K562 (cell line): ENCODE measurements around the gene C10orf105. TPM values are rescaled to one million over a fixed set of nuclear protein-coding genes. Genes with fewer than 3 reads are reported as not detected.
A peak's percentile ranks its signal among the peaks of the same experiment; 100 is the strongest.

ENCODE experiments used
- ATAC-seq: fragments of 200-7000 bp; cut with Tn5 transposase; 3 replicates; pipeline ENCODE4 v1.9.1; 2020; ENCODE audit warnings: moderate library complexity
- BruUV-seq: library from RNA; stranded (reverse); fragments of 400-500 nt; replicated peaks from 2 replicates; lab custom pipeline; 2021; lab: Mats Ljungman, UMichigan
- CTCF ChIA-PET: fragments of 300-600 bp; formaldehyde crosslinking; extraction: SDS; loops from one replicate; lab custom pipeline; 2021; ENCODE audit warnings: low intra/inter-chr PET ratio; lab: Yijun Ruan, JAX
- POLR2A ChIA-PET: fragments of 300-600, 350-650 bp; sonication (Branson Sonifier 250); formaldehyde crosslinking; extraction: SDS; loops from one replicate; lab custom pipeline; 2021; ENCODE audit warnings: antibody characterized with exemption, inconsistent platforms; lab: Yijun Ruan, JAX
- DNase-seq, 4 experiments: peaks; one replicate each; pipeline versions ENCODE4 v3.0.0 to v3.0.0-alpha.2; 2011 to 2018; ENCODE audit warnings: low spot score in 3 of 4, mixed read lengths in 3 of 4; ENCODE audit errors: extremely low read depth in 1 of 4
- FAIRE-seq: peaks from 2 replicates; lab custom pipeline; 2011; peaks lifted over from hg19 to GRCh38; lab: Jason Lieb, UNC
- H2AFZ ChIP-seq: 2 replicates; pipeline ENCODE4 v1.6.0; 2011; ENCODE audit warnings: low read depth, low read length, control low read depth, inconsistent platforms
- H3K27ac ChIP-seq: fragments of 200-600 bp; 3 replicates; pipeline ENCODE4 v1.8.0; 2011; ENCODE audit warnings: low read depth, mild to moderate bottlenecking, control low read depth, inconsistent platforms, low read length, moderate library complexity, mixed read lengths; ENCODE audit errors: extremely low read depth
- H3K27me3 ChIP-seq, 2 experiments: fragments of 300-600 bp in 1 of 2; 2 replicates in 1 of 2; 3 replicates in 1 of 2; pipeline versions ENCODE4 v1.6.0 to v1.8.0; 2011; ENCODE audit warnings: inconsistent platforms in 2 of 2, low read length in 2 of 2, mild to moderate bottlenecking in 1 of 2, mixed read lengths in 1 of 2, moderate library complexity in 1 of 2; ENCODE audit not compliant: control insufficient read depth in 2 of 2, insufficient read depth in 2 of 2
- H3K36me3 ChIP-seq: fragments of 300-600 bp; 3 replicates; pipeline ENCODE4 v1.8.0; 2011; ENCODE audit warnings: mild to moderate bottlenecking, low read length, inconsistent platforms; ENCODE audit not compliant: control insufficient read depth, insufficient read depth
- H3K4me1 ChIP-seq, 2 experiments: fragments of 200-600 bp in 1 of 2; replicated peaks in 1 of 2; 2 replicates in 1 of 2; 3 replicates in 1 of 2; pipeline versions ENCODE4 v1.5.1 to v1.8.0; 2011; ENCODE audit warnings: inconsistent platforms in 2 of 2, low read length in 2 of 2, mild to moderate bottlenecking in 1 of 2, mixed read lengths in 1 of 2, moderate library complexity in 1 of 2; ENCODE audit not compliant: control insufficient read depth in 2 of 2, insufficient read depth in 2 of 2
- H3K4me2 ChIP-seq: 2 replicates; pipeline ENCODE4 v1.6.1; 2011; ENCODE audit warnings: low read length, control low read depth, inconsistent platforms, mixed read lengths; ENCODE audit not compliant: insufficient read depth
- H3K4me3 ChIP-seq: fragments of 200-600 bp; sonication (generic), shearing (Covaris generic); 2 replicates; pipeline ENCODE4 v1.5.1; 2016; ENCODE audit warnings: control low read depth, inconsistent platforms
- H3K79me2 ChIP-seq: fragments of 200-600 bp; 3 replicates; pipeline ENCODE4 v1.8.0; 2011; ENCODE audit warnings: low read length, inconsistent platforms; ENCODE audit not compliant: control insufficient read depth, insufficient read depth
- H3K9ac ChIP-seq, 2 experiments: 2 replicates each; pipeline versions ENCODE4 v1.6.0 to v1.6.1; 2011; ENCODE audit warnings: low read depth in 2 of 2, low read length in 2 of 2, control low read depth in 1 of 2, inconsistent platforms in 1 of 2, mild to moderate bottlenecking in 1 of 2, mixed read lengths in 1 of 2; ENCODE audit not compliant: insufficient read depth in 1 of 2
- H3K9me1 ChIP-seq: one replicate; pipeline ENCODE4 v1.6.0; 2011; ENCODE audit warnings: inconsistent platforms, mild to moderate bottlenecking, low read length, moderate library complexity; ENCODE audit not compliant: control insufficient read depth, insufficient read depth
- H3K9me3 ChIP-seq: replicated peaks from 2 replicates; pipeline ENCODE4 v1.5.1; 2011; ENCODE audit warnings: low read depth, low read length, inconsistent platforms; ENCODE audit not compliant: control insufficient read depth, insufficient read depth
- H4K20me1 ChIP-seq: replicated peaks from 2 replicates; pipeline ENCODE4 v1.6.1; 2011; ENCODE audit warnings: low read length, inconsistent platforms, mixed read lengths; ENCODE audit not compliant: control insufficient read depth, insufficient read depth
- ELF4 ChIP-seq: fragments of 450-650 bp; formaldehyde crosslinking; IDR thresholded peaks from 2 replicates; pipeline ENCODE4 v1.4.0; 2022; ENCODE audit warnings: missing genetic modification characterization
- EP400 ChIP-seq: fragments of 450-650 bp; IDR thresholded peaks from 2 replicates; pipeline ENCODE4 v1.6.1; 2017; ENCODE audit warnings: antibody characterized with exemption, mild to moderate bottlenecking, moderate library complexity
- FOXK2 ChIP-seq, 2 experiments: fragments of 450-650 bp; IDR thresholded peaks in 1 of 2; conservative IDR thresholded peaks in 1 of 2; 2 replicates each; pipeline ENCODE4 v1.6.1; 2016; ENCODE audit warnings: low read depth in 2 of 2, mild to moderate bottlenecking in 1 of 2
- HINFP ChIP-seq: fragments of 450-650 bp; conservative IDR thresholded peaks from 2 replicates; pipeline ENCODE4 v1.6.1; 2016; ENCODE audit warnings: missing genetic modification characterization, low read depth, mild to moderate bottlenecking, control low read depth, missing compliant biosample characterization
- ILK ChIP-seq: fragments of 450-650 bp; IDR thresholded peaks from 2 replicates; pipeline ENCODE4 v1.6.1; 2016; ENCODE audit warnings: missing genetic modification characterization, low read depth, mild to moderate bottlenecking, missing compliant biosample characterization, moderate library complexity, borderline replicate concordance
- POLR2B ChIP-seq: fragments of 450-650 bp; IDR thresholded peaks from 2 replicates; pipeline ENCODE4 v1.6.1; 2018; ENCODE audit warnings: low read depth; ENCODE audit not compliant: partially characterized antibody
- SMARCA5 ChIP-seq: fragments of 450-650 bp; IDR thresholded peaks from 2 replicates; pipeline ENCODE4 v1.6.1; 2016
- TRIM28 ChIP-seq: fragments of 450-650 bp; IDR thresholded peaks from 2 replicates; pipeline ENCODE4 v1.6.1; 2017
- ZNF121 ChIP-seq: sonication (generic); formaldehyde crosslinking; conservative IDR thresholded peaks from 2 replicates; pipeline ENCODE4 v1.8.0; 2022; ENCODE audit warnings: missing genetic modification reagents
- ZNF224 ChIP-seq: sonication (generic); formaldehyde crosslinking; IDR thresholded peaks from 2 replicates; pipeline ENCODE4 v1.8.0; 2022; ENCODE audit warnings: mild to moderate bottlenecking, missing genetic modification reagents
- ZNF263 ChIP-seq: sonication (generic); formaldehyde crosslinking; IDR thresholded peaks from 2 replicates; pipeline ENCODE4 v1.8.0; 2022; ENCODE audit warnings: mild to moderate bottlenecking, missing genetic modification reagents, borderline replicate concordance
- ZNF407 ChIP-seq: fragments of 450-650 bp; IDR thresholded peaks from 2 replicates; pipeline ENCODE4 v1.6.1; 2016; ENCODE audit warnings: low read depth
- ZNF778 ChIP-seq: fragments of 450-650 bp; formaldehyde crosslinking; IDR thresholded peaks from 2 replicates; pipeline ENCODE4 v1.4.0; 2020; ENCODE audit warnings: mild to moderate bottlenecking, moderate library complexity
- WGBS: fragments of 100-300 bp; shearing (Covaris generic); methylation state at CpG from one replicate; pipeline ENCODE4 v1.1.6; 2016; ENCODE audit warnings: low coverage, mixed read lengths; ENCODE audit not compliant: insufficient coverage; ENCODE audit errors: missing lambda C conversion rate; 5-methylcytosine and 5-hydroxymethylcytosine counted together
- in situ Hi-C: fragments of 300-500 bp; cut with MboI; formaldehyde crosslinking; loops from 4 replicates; pipeline ENCODE4 v1.15.0; 2018; ENCODE audit warnings: inconsistent platforms, mixed read lengths
- intact Hi-C: fragments of 100-400 bp; cut with micrococcal nuclease; formaldehyde crosslinking; loops from 2 replicates; pipeline ENCODE4 v1.14.2; 2022
- polyA plus RNA-seq, 8 experiments: library from polyadenylated mRNA; depleted of rRNA in 4 of 8; stranded (reverse) in 5 of 8; unstranded in 3 of 8; fragments of >200 nt; fragmentation: Nextera tagmentation in 2 of 8; fragmentation: Illumina TruSeq in 1 of 8; extraction: Ambion mirVana in 2 of 8; extraction: Trizol in 1 of 8; gene quantifications; 2 replicates each; pipeline versions ENCODE4 v1.2.1 to v1.2.3, GENCODE V29; 2011 to 2014; ENCODE audit warnings: inconsistent platforms in 1 of 8, missing spikeins in 1 of 8
- total RNA-seq, 7 experiments: library from RNA; depleted of rRNA in 6 of 7; stranded (reverse); fragments of >200 nt in 6 of 7; fragmentation: Illumina TruSeq in 2 of 7; extraction: Trizol in 2 of 7; gene quantifications; 2 replicates each; pipeline versions ENCODE4 v1.2.1 to v1.2.3, GENCODE V29; 2011 to 2021; ENCODE audit warnings: low replicate concordance in 1 of 7

Gene C10orf105
- total and polyA plus RNA-seq, 9 of the 15 experiments (the other 6 are each of a cell fraction or from before 2014, with no cell fraction given): 0.03 to 0.25 (median 0.04) TPM; not detected in 3

GRCh38 chr10:71663311-71663710, 56.3 kb downstream of the C10orf105 start (continued):
- TF ChIP-seq FOXK2 (conservative IDR thresholded peaks at IDR 0.05 in 1 of 2, IDR thresholded peaks at IDR 0.05 in 1 of 2; ENCODE audit: low read depth in 2 of 2) (no peak), ZNF263 (CRISPR knock-in tag) (no peak), TRIM28 (no peak), HINFP (tag) (no peak), ILK (tag) (no peak), EP400 (no peak), ZNF121 (CRISPR knock-in tag) (peak; percentile 87), SMARCA5 (peak; percentile 79)
- TF ChIP-seq, all 486 proteins: peak for 8

- ATAC-seq: no peak
- DNase-seq: no peak
- H3K4me2 ChIP-seq: no peak overlapping the region
- BruUV-seq: no TSS peak
- H4K20me1 ChIP-seq: no peaks in the 10 kb centered on the region
- 83% methylated on average over 16 of the region's 28 CpGs for WGBS
- no peak overlapping the region; a peak in 1 of 4 replicates for H3K9ac ChIP-seq
- peaks cover 28 to 44% of the 10 kb centered on the region in 2 experiments for H3K4me1 ChIP-seq
- no peaks in the 10 kb centered on the region for H3K9me3 ChIP-seq
- H3K4me3 ChIP-seq: no peak overlapping the region
- no peaks in the 10 kb centered on the region for H3K79me2 ChIP-seq
- intact Hi-C loops: no loop called here
- no peak for FAIRE-seq
- ChIA-PET CTCF (no interaction called here), POLR2A (no interaction called here)
- in situ Hi-C loops: no loop called here
- no peaks in the 10 kb centered on the region for H3K36me3 ChIP-seq
- no peak overlapping the region for H3K27ac ChIP-seq
- H3K27me3 ChIP-seq: no peaks in the 10 kb centered on the region
- H2AFZ ChIP-seq: no peak overlapping the region
- H3K9me1 ChIP-seq: no peaks in the 10 kb centered on the region
- TF ChIP-seq ZNF407: no peak
- no peak for TF ChIP-seq ZNF778
- no peak for TF ChIP-seq ELF4 (CRISPR knock-in tag)
- no peak for TF ChIP-seq POLR2B
- TF ChIP-seq ZNF224 (CRISPR knock-in tag): no peak
Observed at GRCh38 chr10:71661779-71662336, 57.7 kb downstream of the C10orf105 start.
